ENCODE results near the gene ZBTB7C. TPM values are rescaled to one million over a fixed set of nuclear protein-coding genes. Genes with fewer than 3 reads are reported as not detected.

Gene ZBTB7C
- polyA plus RNA-seq, 1 donor, result 1.7 TPM

DNA sequence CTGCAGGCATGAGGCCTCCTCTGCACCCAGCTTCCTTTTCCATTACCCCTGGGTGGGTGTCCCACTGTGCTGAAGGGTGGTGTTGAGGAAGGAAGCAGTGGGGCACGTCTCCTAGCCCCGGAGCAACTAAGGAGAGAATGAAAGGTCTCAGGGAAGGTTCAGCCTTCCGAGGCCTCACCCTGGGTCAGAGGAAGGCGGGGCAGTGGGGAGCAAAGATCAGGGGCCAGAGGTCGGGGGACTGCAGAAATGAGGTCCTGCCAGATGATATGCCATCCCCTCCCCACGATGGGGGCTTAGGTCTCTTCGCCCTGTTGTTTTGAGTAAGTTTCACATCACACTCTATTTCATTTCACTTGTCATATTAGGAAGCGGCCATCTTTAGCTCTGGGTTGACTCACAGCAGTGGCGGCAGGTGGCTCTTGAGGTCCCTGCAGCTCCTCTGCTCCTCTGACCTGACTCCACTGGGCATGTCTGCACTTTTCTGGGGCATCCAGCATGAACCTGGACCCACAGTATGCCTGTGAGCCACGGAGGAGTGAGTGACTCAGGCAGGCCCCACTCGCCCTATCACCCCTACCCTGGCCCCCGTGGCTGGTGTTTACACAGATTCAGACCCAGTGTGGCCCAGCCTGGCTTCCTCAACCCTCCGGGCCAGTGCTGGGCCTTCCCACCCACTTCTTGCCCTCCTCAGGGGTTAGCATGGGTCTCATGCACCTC is 325.0 kb downstream of the ZBTB7C start:
- H3K36me3 ChIP-seq (ENCODE audit: control insufficient read depth, insufficient read depth, low read length), result no peaks in the 10 kb centered on the region
- no peaks in the 10 kb centered on the region for H3K27me3 ChIP-seq (ENCODE audit: control insufficient read depth, insufficient read depth, low read length)
- WGBS (ENCODE audit: insufficient coverage, low lambda C conversion rate), result no CpG with 5 or more reads among the region's 13 CpGs
- no peaks in the 10 kb centered on the region for H3K9me3 ChIP-seq (ENCODE audit: control insufficient read depth, low read depth, low read length)
- peak overlapping the region; percentile 52 for H3K27ac ChIP-seq (ENCODE audit: low read length)
- DNase-seq, result peak in 1 of 2 donors; percentile 27
- no peak overlapping the region for H3K4me3 ChIP-seq (ENCODE audit: low read length)
- H3K4me1 ChIP-seq (ENCODE audit: control insufficient read depth, insufficient read depth, low read length), result peaks cover 19% of the 10 kb centered on the region

GRCh38 chr18:48080546-48080945 is 328.6 kb downstream of the ZBTB7C start:
- no peaks in the 10 kb centered on the region for H3K36me3 ChIP-seq (ENCODE audit: control insufficient read depth, insufficient read depth, low read length)
- no peak overlapping the region for H3K4me3 ChIP-seq (ENCODE audit: low read length)
- no peak overlapping the region for H3K27ac ChIP-seq (ENCODE audit: low read length)
- 40% methylated on average over 1 of the region's 4 CpGs for WGBS (ENCODE audit: insufficient coverage, low lambda C conversion rate)
- H3K27me3 ChIP-seq (ENCODE audit: control insufficient read depth, insufficient read depth, low read length), result no peaks in the 10 kb centered on the region
- no peaks in the 10 kb centered on the region for H3K9me3 ChIP-seq (ENCODE audit: control insufficient read depth, low read depth, low read length)
- H3K4me1 ChIP-seq (ENCODE audit: control insufficient read depth, insufficient read depth, low read length), result peaks cover 17% of the 10 kb centered on the region
- no peak for DNase-seq

DNA sequence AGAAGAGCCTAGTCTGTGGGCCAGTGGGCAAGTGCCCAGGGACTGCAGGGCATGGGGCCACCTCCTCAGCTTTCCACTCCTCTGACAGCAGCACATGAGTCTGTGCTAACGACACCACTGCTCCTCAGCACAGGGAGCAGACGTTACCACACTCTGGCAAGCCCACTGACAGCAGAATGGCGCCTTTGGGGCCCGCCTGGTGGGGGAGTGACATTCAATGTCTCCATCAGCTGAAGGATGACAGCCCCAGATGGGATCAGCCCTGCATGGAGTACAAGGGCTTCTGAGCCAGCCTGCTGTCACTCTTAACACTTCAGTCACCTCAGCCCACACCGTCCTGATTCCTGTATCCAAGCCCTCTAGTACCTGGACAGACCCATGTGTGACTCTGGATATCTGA is 329.3 kb downstream of the ZBTB7C start:
- Histone ChIP-seq H3K27me3 (ENCODE audit: control insufficient read depth, insufficient read depth, low read length) (no peaks in the 10 kb centered on the region), H3K4me3 (ENCODE audit: low read length) (no peak overlapping the region), H3K9me3 (ENCODE audit: control insufficient read depth, low read depth, low read length) (no peaks in the 10 kb centered on the region), H3K36me3 (ENCODE audit: control insufficient read depth, insufficient read depth, low read length) (no peaks in the 10 kb centered on the region), H3K4me1 (ENCODE audit: control insufficient read depth, insufficient read depth, low read length) (peaks cover 10% of the 10 kb centered on the region), H3K27ac (ENCODE audit: low read length) (no peak overlapping the region)
- DNase-seq, result no peak
- WGBS (ENCODE audit: insufficient coverage, low lambda C conversion rate), result no CpG with 5 or more reads among the region's 5 CpGs

GRCh38 chr18:48078448-48078847 is 330.7 kb downstream of the ZBTB7C start:
- Histone ChIP-seq H3K27ac (ENCODE audit: low read length) (no peak overlapping the region), H3K36me3 (ENCODE audit: control insufficient read depth, insufficient read depth, low read length) (no peaks in the 10 kb centered on the region), H3K4me3 (ENCODE audit: low read length) (no peak overlapping the region), H3K9me3 (ENCODE audit: control insufficient read depth, low read depth, low read length) (no peaks in the 10 kb centered on the region), H3K27me3 (ENCODE audit: control insufficient read depth, insufficient read depth, low read length) (no peaks in the 10 kb centered on the region), H3K4me1 (ENCODE audit: control insufficient read depth, insufficient read depth, low read length) (no peaks in the 10 kb centered on the region)
- no CpG with 5 or more reads among the region's 4 CpGs for WGBS (ENCODE audit: insufficient coverage, low lambda C conversion rate)
- DNase-seq, result no peak

DNA sequence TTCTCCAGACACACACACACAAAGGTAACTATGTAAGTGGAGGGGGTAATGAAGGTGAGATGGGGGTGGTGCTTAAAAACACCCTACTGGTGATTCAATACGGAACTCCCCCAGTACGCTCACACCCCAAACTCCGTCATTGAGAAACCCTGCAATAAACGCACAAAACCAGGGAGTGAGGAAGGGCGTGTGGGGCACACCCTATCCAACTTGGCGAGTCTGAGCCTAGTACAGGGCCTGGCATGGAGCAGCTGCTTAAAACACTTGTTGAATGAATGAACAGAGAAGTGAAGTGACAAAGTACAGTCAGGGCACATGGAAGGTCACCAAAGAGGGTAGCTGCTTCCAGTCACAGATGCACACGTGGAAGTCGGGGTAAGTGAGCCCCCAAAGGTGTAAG is 331.9 kb downstream of the ZBTB7C start:
- Histone ChIP-seq H3K9me3 (ENCODE audit: control insufficient read depth, low read depth, low read length) (no peaks in the 10 kb centered on the region), H3K36me3 (ENCODE audit: control insufficient read depth, insufficient read depth, low read length) (no peaks in the 10 kb centered on the region), H3K27me3 (ENCODE audit: control insufficient read depth, insufficient read depth, low read length) (no peaks in the 10 kb centered on the region), H3K27ac (ENCODE audit: low read length) (no peak overlapping the region), H3K4me3 (ENCODE audit: low read length) (no peak overlapping the region), H3K4me1 (ENCODE audit: control insufficient read depth, insufficient read depth, low read length) (no peaks in the 10 kb centered on the region)
- WGBS (ENCODE audit: insufficient coverage, low lambda C conversion rate), result no CpG with 5 or more reads among the region's 8 CpGs
- DNase-seq, result no peak

- H3K27me3 ChIP-seq (ENCODE audit: control insufficient read depth, insufficient read depth, low read length), result no peaks in the 10 kb centered on the region
- no peaks in the 10 kb centered on the region for H3K36me3 ChIP-seq (ENCODE audit: control insufficient read depth, insufficient read depth, low read length)
- no peak overlapping the region for H3K4me3 ChIP-seq (ENCODE audit: low read length)
- no CpG with 5 or more reads among the region's 2 CpGs for WGBS (ENCODE audit: insufficient coverage, low lambda C conversion rate)
- no peak for DNase-seq
- no peak overlapping the region for H3K27ac ChIP-seq (ENCODE audit: low read length)
- no peaks in the 10 kb centered on the region for H3K4me1 ChIP-seq (ENCODE audit: control insufficient read depth, insufficient read depth, low read length)
- H3K9me3 ChIP-seq (ENCODE audit: control insufficient read depth, low read depth, low read length), result no peaks in the 10 kb centered on the region
These were observed 332.7 kb downstream of the ZBTB7C start for GRCh38 chr18:48076461-48076860.

DNA sequence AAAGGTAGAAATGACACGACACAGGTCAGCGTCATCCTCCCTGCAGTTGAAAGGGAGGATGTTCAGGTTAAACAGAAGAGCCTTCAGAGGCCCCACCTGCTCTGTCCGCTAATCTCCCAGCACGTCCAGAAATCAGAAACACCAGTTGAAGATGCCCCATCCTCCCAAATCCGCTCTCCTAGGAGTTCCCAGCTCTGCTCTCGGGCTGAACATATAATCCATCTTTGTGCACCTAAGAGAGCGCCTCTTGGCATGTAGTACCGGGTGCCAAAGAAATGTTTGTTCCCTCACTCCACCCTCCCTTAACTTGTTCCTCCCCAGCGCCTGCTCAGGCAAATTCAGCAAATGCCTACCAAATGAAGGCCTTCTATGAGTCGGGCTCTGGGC is 333.5 kb downstream of the ZBTB7C start:
- H3K27me3 ChIP-seq (ENCODE audit: control insufficient read depth, insufficient read depth, low read length), result no peaks in the 10 kb centered on the region
- H3K9me3 ChIP-seq (ENCODE audit: control insufficient read depth, low read depth, low read length), result no peaks in the 10 kb centered on the region
- no peaks in the 10 kb centered on the region for H3K4me1 ChIP-seq (ENCODE audit: control insufficient read depth, insufficient read depth, low read length)
- no peak overlapping the region for H3K4me3 ChIP-seq (ENCODE audit: low read length)
- no CpG with 5 or more reads among the region's 10 CpGs for WGBS (ENCODE audit: insufficient coverage, low lambda C conversion rate)
- DNase-seq, result no peak
- H3K27ac ChIP-seq (ENCODE audit: low read length), result no peak overlapping the region
- no peaks in the 10 kb centered on the region for H3K36me3 ChIP-seq (ENCODE audit: control insufficient read depth, insufficient read depth, low read length)

- H3K9me3 ChIP-seq (ENCODE audit: control insufficient read depth, low read depth, low read length), result no peaks in the 10 kb centered on the region
- no CpG with 5 or more reads among the region's 7 CpGs for WGBS (ENCODE audit: insufficient coverage, low lambda C conversion rate)
- no peak overlapping the region for H3K27ac ChIP-seq (ENCODE audit: low read length)
- no peaks in the 10 kb centered on the region for H3K4me1 ChIP-seq (ENCODE audit: control insufficient read depth, insufficient read depth, low read length)
- H3K36me3 ChIP-seq (ENCODE audit: control insufficient read depth, insufficient read depth, low read length), result no peaks in the 10 kb centered on the region
- no peaks in the 10 kb centered on the region for H3K27me3 ChIP-seq (ENCODE audit: control insufficient read depth, insufficient read depth, low read length)
- no peak overlapping the region for H3K4me3 ChIP-seq (ENCODE audit: low read length)
- no peak for DNase-seq
These were observed 334.1 kb downstream of the ZBTB7C start for GRCh38 chr18:48074929-48075706.

DNA sequence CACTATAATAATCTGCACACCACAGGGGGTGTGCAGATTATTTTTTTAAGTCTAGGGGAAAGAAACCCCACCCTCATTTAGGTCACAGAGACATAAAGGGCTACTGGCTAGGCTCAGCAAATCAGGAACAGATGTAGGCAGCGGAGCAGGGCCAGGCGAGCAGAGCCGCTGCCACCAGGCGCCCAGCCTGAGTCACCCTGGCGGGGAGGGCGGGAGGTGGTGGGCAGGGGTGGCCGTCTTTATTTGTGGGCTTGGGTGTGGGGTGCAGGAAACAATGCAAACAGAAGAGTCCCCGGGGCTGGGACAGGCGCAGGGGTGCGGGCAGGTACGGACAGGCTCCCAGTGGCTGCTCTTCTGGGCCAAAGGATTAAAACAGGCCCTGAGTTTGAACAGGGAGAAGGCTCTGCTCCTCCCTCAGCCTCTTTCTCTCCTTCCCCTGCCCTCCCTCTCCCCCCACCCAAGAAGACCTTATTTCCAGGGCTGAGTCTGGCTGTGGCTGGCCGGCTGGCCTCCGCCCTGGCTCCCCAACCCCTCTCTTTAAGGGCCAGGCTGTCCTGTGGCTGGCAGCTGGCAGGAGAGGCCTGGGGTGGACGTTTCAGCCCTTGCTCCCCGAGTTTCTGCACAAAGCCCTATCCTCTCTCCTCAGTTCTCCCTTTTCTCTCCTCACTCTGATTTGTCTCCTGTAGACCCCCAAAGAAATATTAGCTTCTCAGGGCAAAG is 335.8 kb downstream of the ZBTB7C start:
- H3K27ac ChIP-seq (ENCODE audit: low read length), result no peak overlapping the region
- 80% methylated on average over 1 of the region's 15 CpGs for WGBS (ENCODE audit: insufficient coverage, low lambda C conversion rate)
- DNase-seq, result no peak

DNA sequence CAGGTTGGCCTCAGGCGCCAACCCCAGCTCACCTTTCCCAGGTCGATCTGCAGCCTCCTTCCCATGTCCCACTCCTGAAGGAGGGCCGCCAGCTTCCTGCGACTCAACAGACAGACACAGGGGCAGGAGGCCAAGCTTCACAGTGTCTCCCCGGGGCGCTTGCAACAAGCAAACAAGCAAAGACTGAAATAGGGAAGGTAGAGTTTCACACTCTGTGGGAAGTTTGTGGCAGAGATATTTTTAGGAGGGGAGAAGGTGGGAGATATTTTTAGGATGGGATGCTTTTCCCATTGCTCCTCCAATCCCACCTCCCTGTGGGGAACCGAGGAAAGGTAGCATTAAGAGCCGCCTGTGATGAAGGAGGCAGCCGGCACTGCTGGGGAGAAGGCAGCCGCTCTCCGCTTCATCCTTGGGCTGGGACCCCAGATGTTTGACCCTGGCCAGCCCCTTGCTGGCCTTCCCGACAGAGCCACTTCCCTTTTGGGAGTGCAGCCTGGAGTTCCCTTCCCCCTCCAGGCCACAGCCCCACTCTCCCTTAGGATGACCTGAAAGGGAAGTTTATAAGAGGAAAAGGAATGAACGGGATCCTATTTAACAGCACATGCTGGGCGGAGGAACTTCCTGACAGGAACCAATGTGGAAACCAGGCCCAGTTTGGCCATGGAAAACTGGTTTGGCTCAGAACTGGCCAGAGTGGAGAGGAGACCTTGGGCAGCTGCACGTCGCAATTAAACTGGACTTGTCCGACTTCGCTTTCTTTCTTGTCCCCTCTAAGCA is 336.6 kb downstream of the ZBTB7C start:
- H3K27ac ChIP-seq (ENCODE audit: low read length), result no peak overlapping the region
- DNase-seq, result no peak
- 40% methylated on average over 1 of the region's 18 CpGs for WGBS (ENCODE audit: insufficient coverage, low lambda C conversion rate)

More for the DNA sequence above, 335.8 kb downstream of the ZBTB7C start:
- Histone ChIP-seq H3K4me3 (ENCODE audit: low read length) (no peak overlapping the region), H3K9me3 (ENCODE audit: control insufficient read depth, low read depth, low read length) (no peaks in the 10 kb centered on the region), H3K27me3 (ENCODE audit: control insufficient read depth, insufficient read depth, low read length) (no peaks in the 10 kb centered on the region), H3K36me3 (ENCODE audit: control insufficient read depth, insufficient read depth, low read length) (no peaks in the 10 kb centered on the region), H3K4me1 (ENCODE audit: control insufficient read depth, insufficient read depth, low read length) (no peaks in the 10 kb centered on the region)

More for the DNA sequence above, 336.6 kb downstream of the ZBTB7C start:
- H3K36me3 ChIP-seq (ENCODE audit: control insufficient read depth, insufficient read depth, low read length), result no peaks in the 10 kb centered on the region
- no peaks in the 10 kb centered on the region for H3K27me3 ChIP-seq (ENCODE audit: control insufficient read depth, insufficient read depth, low read length)
- H3K4me1 ChIP-seq (ENCODE audit: control insufficient read depth, insufficient read depth, low read length), result no peaks in the 10 kb centered on the region
- H3K4me3 ChIP-seq (ENCODE audit: low read length), result no peak overlapping the region
- H3K9me3 ChIP-seq (ENCODE audit: control insufficient read depth, low read depth, low read length), result no peaks in the 10 kb centered on the region

All from large intestine (tissue), 3 donors.